ENCODE measurements around the gene ARHGAP8. TPM values are rescaled to one million over a fixed set of nuclear protein-coding genes. Genes with fewer than 3 reads are reported as not detected.

Gene ARHGAP8
- polyA plus RNA-seq, 2 of the 4 experiments (the other 2 are of a cell fraction) = 1.2 to 3.8 TPM

DNA sequence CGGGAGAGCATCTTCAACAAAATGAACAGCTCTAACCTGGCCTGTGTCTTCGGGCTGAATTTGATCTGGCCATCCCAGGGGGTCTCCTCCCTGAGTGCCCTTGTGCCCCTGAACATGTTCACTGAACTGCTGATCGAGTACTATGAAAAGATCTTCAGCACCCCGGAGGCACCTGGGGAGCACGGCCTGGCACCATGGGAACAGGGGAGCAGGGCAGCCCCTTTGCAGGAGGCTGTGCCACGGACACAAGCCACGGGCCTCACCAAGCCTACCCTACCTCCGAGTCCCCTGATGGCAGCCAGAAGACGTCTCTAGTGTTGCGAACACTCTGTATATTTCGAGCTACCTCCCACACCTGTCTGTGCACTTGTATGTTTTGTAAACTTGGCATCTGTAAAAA, 109.9 kb downstream of the ARHGAP8 start:
- no peak overlapping the region for H3K4me3 ChIP-seq
- ATAC-seq (no peak), FAIRE-seq (no peak), DNase-seq (ENCODE audit: low read depth in 1 of 2, low spot score in 1 of 2) (no peak)
- ChIA-PET CTCF (no interaction called here), POLR2A (no interaction called here)
- 84% methylated on average over 10 of the region's 11 CpGs for whole genome bisulfite sequencing (ENCODE audit: missing lambda C conversion rate)
- no peak overlapping the region for H3K4me2 ChIP-seq
- TF ChIP-seq, protein P1, sequence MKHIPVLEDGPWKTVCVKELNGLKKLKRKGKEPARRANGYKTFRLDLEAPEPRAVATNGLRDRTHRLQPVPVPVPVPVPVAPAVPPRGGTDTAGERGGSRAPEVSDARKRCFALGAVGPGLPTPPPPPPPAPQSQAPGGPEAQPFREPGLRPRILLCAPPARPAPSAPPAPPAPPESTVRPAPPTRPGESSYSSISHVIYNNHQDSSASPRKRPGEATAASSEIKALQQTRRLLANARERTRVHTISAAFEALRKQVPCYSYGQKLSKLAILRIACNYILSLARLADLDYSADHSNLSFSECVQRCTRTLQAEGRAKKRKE (CRISPR knock-in tag; IDR thresholded peaks at IDR 0.05; ENCODE audit: low read depth) = no peak
- TF ChIP-seq POLR2AphosphoS2 (conservative IDR thresholded peaks at IDR 0.05; ENCODE audit: low read length) = no peak
- TF ChIP-seq HEYL (CRISPR knock-in tag; IDR thresholded peaks at IDR 0.05) = no peak
- TF ChIP-seq, protein P2, sequence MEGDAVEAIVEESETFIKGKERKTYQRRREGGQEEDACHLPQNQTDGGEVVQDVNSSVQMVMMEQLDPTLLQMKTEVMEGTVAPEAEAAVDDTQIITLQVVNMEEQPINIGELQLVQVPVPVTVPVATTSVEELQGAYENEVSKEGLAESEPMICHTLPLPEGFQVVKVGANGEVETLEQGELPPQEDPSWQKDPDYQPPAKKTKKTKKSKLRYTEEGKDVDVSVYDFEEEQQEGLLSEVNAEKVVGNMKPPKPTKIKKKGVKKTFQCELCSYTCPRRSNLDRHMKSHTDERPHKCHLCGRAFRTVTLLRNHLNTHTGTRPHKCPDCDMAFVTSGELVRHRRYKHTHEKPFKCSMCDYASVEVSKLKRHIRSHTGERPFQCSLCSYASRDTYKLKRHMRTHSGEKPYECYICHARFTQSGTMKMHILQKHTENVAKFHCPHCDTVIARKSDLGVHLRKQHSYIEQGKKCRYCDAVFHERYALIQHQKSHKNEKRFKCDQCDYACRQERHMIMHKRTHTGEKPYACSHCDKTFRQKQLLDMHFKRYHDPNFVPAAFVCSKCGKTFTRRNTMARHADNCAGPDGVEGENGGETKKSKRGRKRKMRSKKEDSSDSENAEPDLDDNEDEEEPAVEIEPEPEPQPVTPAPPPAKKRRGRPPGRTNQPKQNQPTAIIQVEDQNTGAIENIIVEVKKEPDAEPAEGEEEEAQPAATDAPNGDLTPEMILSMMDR (IDR thresholded peaks at IDR 0.05) = no peak
- no peak for TF ChIP-seq ELK1 (IDR thresholded peaks at IDR 0.05; ENCODE audit: low read depth, low read length)
- no peak for TF ChIP-seq NPAS2 (CRISPR knock-in tag; IDR thresholded peaks at IDR 0.05; ENCODE audit: borderline replicate concordance)
- no peak for TF ChIP-seq NFE2L2 (conservative IDR thresholded peaks at IDR 0.05; ENCODE audit: low read length)
- no peaks in the 10 kb centered on the region for H3K4me1 ChIP-seq
- H3K27ac ChIP-seq = no peak overlapping the region
- H3K9me3 ChIP-seq = no peaks in the 10 kb centered on the region

- Histone ChIP-seq H3K27ac (no peak overlapping the region), H3K4me3 (no peak overlapping the region), H3K4me2 (no peak overlapping the region), H3K4me1 (no peaks in the 10 kb centered on the region), H3K9me3 (no peaks in the 10 kb centered on the region)
- ChIA-PET POLR2A (no interaction called here), CTCF (no interaction called here)
- ATAC-seq (peak in 1 of 2 experiments; percentile 70; a peak in 3 of 6 replicates), DNase-seq (ENCODE audit: low read depth in 1 of 2, low spot score in 1 of 2) (no peak), FAIRE-seq (no peak)
- TF ChIP-seq JUN (IDR thresholded peaks at IDR 0.05) = no peak
- TF ChIP-seq USF2 (IDR thresholded peaks at IDR 0.05) = 0 out of 2 replicates have a peak, but pooled peaks have one; percentile 5
- WGBS (ENCODE audit: missing lambda C conversion rate) = 90% methylated on average over 15 of the region's 19 CpGs
Measured at GRCh38 chr22:44862981-44863860, 110.8 kb downstream of the ARHGAP8 start.

DNA sequence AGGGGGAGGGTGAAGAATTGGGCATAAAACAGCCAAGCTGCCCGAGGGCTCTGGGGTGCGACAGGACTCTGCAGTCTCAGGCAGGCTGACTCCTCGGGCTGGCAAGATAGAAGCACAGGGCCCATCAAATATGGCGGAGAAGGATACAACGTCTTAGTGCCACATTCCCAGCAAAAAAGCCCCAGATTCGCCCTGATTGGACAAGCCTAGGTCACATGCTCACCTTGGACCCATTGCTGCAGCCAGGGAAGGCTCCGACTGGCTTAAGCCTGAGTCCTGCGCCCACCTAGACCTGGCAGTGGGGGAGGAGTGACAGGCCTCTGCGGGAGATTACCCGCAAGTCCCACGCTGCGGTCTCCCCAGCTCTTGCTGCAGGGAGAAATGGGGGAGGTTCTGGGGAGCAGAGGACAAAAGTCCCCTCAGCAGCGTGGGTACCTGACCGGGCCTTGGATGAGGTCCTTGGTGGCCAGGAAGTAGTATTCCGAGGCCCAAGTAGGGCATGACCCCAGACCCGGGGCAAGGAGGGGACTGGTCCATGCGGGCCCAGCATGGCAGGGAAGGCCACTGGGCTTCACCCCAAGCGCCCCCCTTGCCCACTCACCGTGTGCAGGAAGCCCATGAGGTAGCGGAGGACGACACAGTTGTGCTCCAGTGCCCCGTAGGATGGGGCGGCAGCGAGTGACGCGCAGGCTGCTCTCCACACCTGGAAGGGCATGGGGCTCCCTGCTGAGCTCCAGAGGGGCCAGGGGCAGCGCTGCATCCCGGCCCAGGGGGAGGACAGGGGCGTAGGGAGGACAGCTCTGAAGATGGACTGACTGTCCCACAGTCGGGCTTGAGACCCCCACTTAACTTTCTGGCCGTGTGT, 113.0 kb downstream of the ARHGAP8 start:
- Histone ChIP-seq H3K9me3 (0 out of 3 replicates have a peak, but pooled peaks cover 1% of the 10 kb centered on the region), H3K4me1 (peaks cover 12% of the 10 kb centered on the region), H3K4me2 (no peak overlapping the region), H3K4me3 (no peak overlapping the region), H3K27ac (no peak overlapping the region)
- TF ChIP-seq HOXA7 (CRISPR knock-in tag; IDR thresholded peaks at IDR 0.05) (no peak), EP300 (IDR thresholded peaks at IDR 0.05) (no peak), JUNB (IDR thresholded peaks at IDR 0.05) (no peak), EHF (CRISPR knock-in tag; IDR thresholded peaks at IDR 0.05) (no peak), RCOR1 (IDR thresholded peaks at IDR 0.05; ENCODE audit: low read depth, low read length) (no peak), HOXB5 (CRISPR knock-in tag; IDR thresholded peaks at IDR 0.05) (no peak), CEBPB (IDR thresholded peaks at IDR 0.05) (no peak), FOSL2 (IDR thresholded peaks at IDR 0.05) (no peak), FOSL2 (CRISPR knock-in tag; IDR thresholded peaks at IDR 0.05) (no peak), FOXS1 (CRISPR knock-in tag; IDR thresholded peaks at IDR 0.05) (no peak), MAFK (IDR thresholded peaks at IDR 0.05; ENCODE audit: partially characterized antibody) (no peak), SREBF2 (IDR thresholded peaks at IDR 0.05) (no peak), ELK1 (IDR thresholded peaks at IDR 0.05; ENCODE audit: low read depth, low read length) (no peak), CBX2 (IDR thresholded peaks at IDR 0.05; ENCODE audit: borderline replicate concordance, low read depth) (no peak), ZFP36 (IDR thresholded peaks at IDR 0.05; ENCODE audit: borderline replicate concordance, partially characterized antibody) (no peak), HMGXB4 (CRISPR knock-in tag; IDR thresholded peaks at IDR 0.05; ENCODE audit: borderline replicate concordance) (no peak)
- DNase-seq (ENCODE audit: low read depth in 1 of 2, low spot score in 1 of 2) = no peak
- ATAC-seq = no peak
- FAIRE-seq = no peak
- ChIA-PET POLR2A (no interaction called here), CTCF (interaction anchor here (0.5 kb wide), 1 partner anchor 433 kb away, joined by 3 read pairs; no protein-coding TSS in a partner anchor)
- WGBS (ENCODE audit: missing lambda C conversion rate) = 73% methylated on average over 12 of the region's 31 CpGs

Measured in A549 (cell line).